ENCODE measurements around the gene CALCOCO1.

Gene CALCOCO1, protein sequence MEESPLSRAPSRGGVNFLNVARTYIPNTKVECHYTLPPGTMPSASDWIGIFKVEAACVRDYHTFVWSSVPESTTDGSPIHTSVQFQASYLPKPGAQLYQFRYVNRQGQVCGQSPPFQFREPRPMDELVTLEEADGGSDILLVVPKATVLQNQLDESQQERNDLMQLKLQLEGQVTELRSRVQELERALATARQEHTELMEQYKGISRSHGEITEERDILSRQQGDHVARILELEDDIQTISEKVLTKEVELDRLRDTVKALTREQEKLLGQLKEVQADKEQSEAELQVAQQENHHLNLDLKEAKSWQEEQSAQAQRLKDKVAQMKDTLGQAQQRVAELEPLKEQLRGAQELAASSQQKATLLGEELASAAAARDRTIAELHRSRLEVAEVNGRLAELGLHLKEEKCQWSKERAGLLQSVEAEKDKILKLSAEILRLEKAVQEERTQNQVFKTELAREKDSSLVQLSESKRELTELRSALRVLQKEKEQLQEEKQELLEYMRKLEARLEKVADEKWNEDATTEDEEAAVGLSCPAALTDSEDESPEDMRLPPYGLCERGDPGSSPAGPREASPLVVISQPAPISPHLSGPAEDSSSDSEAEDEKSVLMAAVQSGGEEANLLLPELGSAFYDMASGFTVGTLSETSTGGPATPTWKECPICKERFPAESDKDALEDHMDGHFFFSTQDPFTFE

DNA sequence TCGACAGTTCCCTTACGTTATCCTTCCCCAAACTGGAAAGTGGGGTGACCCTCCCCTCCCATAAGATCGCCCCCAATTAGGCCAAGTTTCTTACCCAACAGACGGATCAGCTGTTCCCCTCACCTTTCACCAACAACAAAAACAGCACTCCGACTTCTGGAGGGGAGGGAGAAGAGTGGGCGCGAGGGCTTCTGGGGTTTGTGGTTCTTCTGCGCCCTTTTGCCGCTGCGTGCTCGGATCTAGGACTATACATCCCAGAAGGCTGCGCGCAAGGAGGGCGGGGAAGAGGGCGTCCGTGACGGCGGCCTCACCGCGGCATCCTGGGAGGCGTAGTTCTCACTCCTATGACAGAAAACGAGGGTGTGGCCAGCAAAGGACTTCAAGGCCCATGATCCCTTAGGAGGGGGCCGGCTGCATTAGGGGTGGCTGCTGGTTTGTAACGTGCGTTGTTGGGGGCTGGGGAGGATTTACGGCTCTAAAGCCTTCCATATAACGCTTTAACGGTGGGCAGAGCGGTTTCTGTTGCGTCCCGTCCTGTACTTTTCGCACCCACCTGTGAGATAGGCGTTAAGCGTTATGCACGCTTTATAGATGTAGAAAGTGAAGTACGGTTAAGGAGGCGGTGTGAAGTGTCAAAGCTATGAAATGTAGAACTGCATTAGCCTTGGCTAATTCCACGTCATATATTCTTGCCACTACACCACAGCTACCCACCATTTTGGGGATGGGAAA is at the start of gene CALCOCO1:
Gene CALCOCO1, minus strand, starts transcription at position 143 of the 732 bp plus-strand sequence. CDS start 2,210 bp downstream, outside the sequence.
- Histone ChIP-seq H3K27me3 (ENCODE audit: low read length) (no peaks in the 10 kb centered on the region), H3K9me3 (ENCODE audit: insufficient read depth, low read length) (no peaks in the 10 kb centered on the region), H3K27ac (ENCODE audit: low read depth, low read length) (no peak within 1 kb of the TSS), H3K9ac (ENCODE audit: low read length) (peak within 1 kb of the TSS; percentile 48), H3K36me3 (ENCODE audit: low read length) (no peaks in the 10 kb centered on the region), H3K4me3 (ENCODE audit: insufficient read depth, low read length, poor library complexity, severe bottlenecking) (peak within 1 kb of the TSS; percentile 61), H3K9me2 (replicated peaks; ENCODE audit: insufficient read depth, low read length) (no peaks in the 10 kb centered on the region), H3F3A (ENCODE audit: insufficient read depth) (no peaks in the 10 kb centered on the region), H2AFZ (ENCODE audit: low read depth, low read length, severe bottlenecking) (peak within 1 kb of the TSS; percentile 95), H3K79me2 (ENCODE audit: insufficient read depth, low read length) (no peaks in the 10 kb centered on the region), H4K20me1 (ENCODE audit: low read depth, low read length) (no peaks in the 10 kb centered on the region), H3K4me2 (ENCODE audit: low read depth, low read length, poor library complexity, severe bottlenecking) (peak within 1 kb of the TSS; percentile 81)
- TF ChIP-seq EZH2phosphoT487 (conservative IDR thresholded peaks at IDR 0.05; ENCODE audit: low read length): no peak
- TF ChIP-seq, protein P1, sequence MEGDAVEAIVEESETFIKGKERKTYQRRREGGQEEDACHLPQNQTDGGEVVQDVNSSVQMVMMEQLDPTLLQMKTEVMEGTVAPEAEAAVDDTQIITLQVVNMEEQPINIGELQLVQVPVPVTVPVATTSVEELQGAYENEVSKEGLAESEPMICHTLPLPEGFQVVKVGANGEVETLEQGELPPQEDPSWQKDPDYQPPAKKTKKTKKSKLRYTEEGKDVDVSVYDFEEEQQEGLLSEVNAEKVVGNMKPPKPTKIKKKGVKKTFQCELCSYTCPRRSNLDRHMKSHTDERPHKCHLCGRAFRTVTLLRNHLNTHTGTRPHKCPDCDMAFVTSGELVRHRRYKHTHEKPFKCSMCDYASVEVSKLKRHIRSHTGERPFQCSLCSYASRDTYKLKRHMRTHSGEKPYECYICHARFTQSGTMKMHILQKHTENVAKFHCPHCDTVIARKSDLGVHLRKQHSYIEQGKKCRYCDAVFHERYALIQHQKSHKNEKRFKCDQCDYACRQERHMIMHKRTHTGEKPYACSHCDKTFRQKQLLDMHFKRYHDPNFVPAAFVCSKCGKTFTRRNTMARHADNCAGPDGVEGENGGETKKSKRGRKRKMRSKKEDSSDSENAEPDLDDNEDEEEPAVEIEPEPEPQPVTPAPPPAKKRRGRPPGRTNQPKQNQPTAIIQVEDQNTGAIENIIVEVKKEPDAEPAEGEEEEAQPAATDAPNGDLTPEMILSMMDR (IDR thresholded peaks at IDR 0.05; ENCODE audit: insufficient read depth, low read length, poor library complexity, severe bottlenecking): no peak

DNA sequence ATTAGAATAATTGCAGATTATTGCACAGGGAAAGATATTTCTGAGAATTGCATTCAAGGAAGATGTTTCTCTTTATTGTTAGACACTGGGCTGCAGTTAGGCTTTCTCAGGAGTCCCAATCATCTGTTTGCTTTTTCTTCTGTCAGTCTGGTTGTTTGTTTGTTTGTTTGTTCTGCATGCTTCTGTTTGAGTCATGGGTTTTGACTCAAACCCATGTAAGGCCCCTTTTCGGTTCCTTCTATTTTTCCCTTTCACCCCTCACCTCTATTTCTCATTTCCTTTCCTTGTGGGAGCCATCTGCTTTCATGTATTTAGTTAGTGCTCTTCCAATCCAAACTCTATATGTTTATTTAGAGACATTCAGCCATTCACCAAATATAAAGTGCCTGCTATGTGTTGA is 49.6 kb upstream of the CALCOCO1 start:
- Histone ChIP-seq H3K4me3 (ENCODE audit: insufficient read depth, low read length, poor library complexity, severe bottlenecking) (no peak overlapping the region), H3K36me3 (ENCODE audit: low read length) (no peaks in the 10 kb centered on the region), H3K27me3 (ENCODE audit: low read length) (no peaks in the 10 kb centered on the region), H3K27ac (ENCODE audit: low read depth, low read length) (no peak overlapping the region), H3K9me3 (ENCODE audit: insufficient read depth, low read length) (no peaks in the 10 kb centered on the region), H3F3A (ENCODE audit: insufficient read depth) (no peaks in the 10 kb centered on the region), H3K4me2 (ENCODE audit: low read depth, low read length, poor library complexity, severe bottlenecking) (no peak overlapping the region), H3K9me2 (replicated peaks; ENCODE audit: insufficient read depth, low read length) (no peaks in the 10 kb centered on the region), H2AFZ (ENCODE audit: low read depth, low read length, severe bottlenecking) (no peak overlapping the region), H4K20me1 (ENCODE audit: low read depth, low read length) (no peaks in the 10 kb centered on the region), H3K9ac (ENCODE audit: low read length) (no peak overlapping the region), H3K79me2 (ENCODE audit: insufficient read depth, low read length) (no peaks in the 10 kb centered on the region)
- TF ChIP-seq, protein P1 (IDR thresholded peaks at IDR 0.05; ENCODE audit: insufficient read depth, low read length, poor library complexity, severe bottlenecking): no peak
- no peak for TF ChIP-seq EZH2phosphoT487 (conservative IDR thresholded peaks at IDR 0.05; ENCODE audit: low read length)

DNA sequence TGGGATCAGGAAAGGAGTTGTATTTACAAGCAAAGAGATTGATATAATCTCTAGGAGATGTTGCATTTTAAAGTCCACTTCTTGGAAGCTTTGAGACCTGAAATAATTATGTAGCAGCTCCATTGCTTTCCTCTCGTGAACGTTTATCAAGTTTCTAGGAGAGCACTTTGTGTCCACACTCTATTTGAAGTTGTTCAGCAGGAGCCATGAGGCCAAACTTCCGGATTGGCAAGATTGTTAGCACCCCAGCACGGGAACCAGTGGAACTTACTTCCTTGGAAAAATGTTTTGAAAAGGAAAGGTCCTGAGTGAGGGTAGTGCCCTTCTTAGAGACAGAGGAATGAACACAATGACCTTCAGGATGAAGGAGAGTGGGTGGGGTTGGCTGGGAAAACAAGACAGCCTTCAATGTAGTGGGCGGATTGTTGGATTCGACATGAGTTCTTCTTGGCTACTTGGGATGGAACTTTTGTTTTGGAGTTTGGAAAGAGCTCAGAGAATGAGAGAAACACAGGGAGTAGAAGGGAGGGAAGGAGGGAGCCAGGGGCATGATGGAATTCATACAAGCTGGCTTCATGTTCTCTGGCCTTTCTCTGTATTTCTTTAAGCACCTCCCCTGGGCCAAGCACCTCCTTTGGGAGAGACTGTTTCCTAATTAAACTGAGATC is 48.4 kb upstream of the CALCOCO1 start:
- Histone ChIP-seq H3K27me3 (ENCODE audit: low read length) (no peaks in the 10 kb centered on the region), H2AFZ (ENCODE audit: low read depth, low read length, severe bottlenecking) (no peak overlapping the region)

More for the DNA sequence above, 48.4 kb upstream of the CALCOCO1 start:
- no peaks in the 10 kb centered on the region for H3F3A ChIP-seq (ENCODE audit: insufficient read depth)
- no peak overlapping the region for H3K9ac ChIP-seq (ENCODE audit: low read length)
- H3K36me3 ChIP-seq (ENCODE audit: low read length): no peaks in the 10 kb centered on the region
- H3K4me2 ChIP-seq (ENCODE audit: low read depth, low read length, poor library complexity, severe bottlenecking): no peak overlapping the region
- H3K9me2 ChIP-seq (replicated peaks; ENCODE audit: insufficient read depth, low read length): no peaks in the 10 kb centered on the region
- no peaks in the 10 kb centered on the region for H3K9me3 ChIP-seq (ENCODE audit: insufficient read depth, low read length)
- no peaks in the 10 kb centered on the region for H4K20me1 ChIP-seq (ENCODE audit: low read depth, low read length)
- TF ChIP-seq, protein P1 (IDR thresholded peaks at IDR 0.05; ENCODE audit: insufficient read depth, low read length, poor library complexity, severe bottlenecking): no peak
- TF ChIP-seq EZH2phosphoT487 (conservative IDR thresholded peaks at IDR 0.05; ENCODE audit: low read length): no peak
- H3K27ac ChIP-seq (ENCODE audit: low read depth, low read length): no peak overlapping the region
- H3K79me2 ChIP-seq (ENCODE audit: insufficient read depth, low read length): no peaks in the 10 kb centered on the region
- no peak overlapping the region for H3K4me3 ChIP-seq (ENCODE audit: insufficient read depth, low read length, poor library complexity, severe bottlenecking)
